GM18498 (cell line): ENCODE results near the gene MYOM3.
A peak's percentile ranks its signal among the peaks of the same experiment; 100 is the strongest.

ENCODE experiments used
- ATAC-seq: cut with Tn5 transposase; IDR thresholded peaks from one replicate; pipeline ENCODE4 v1.9.1; 2021; ENCODE audit warnings: mild to moderate bottlenecking, moderate library complexity; ENCODE audit not compliant: unreplicated experiment

The MYOM3 gene

DNA sequence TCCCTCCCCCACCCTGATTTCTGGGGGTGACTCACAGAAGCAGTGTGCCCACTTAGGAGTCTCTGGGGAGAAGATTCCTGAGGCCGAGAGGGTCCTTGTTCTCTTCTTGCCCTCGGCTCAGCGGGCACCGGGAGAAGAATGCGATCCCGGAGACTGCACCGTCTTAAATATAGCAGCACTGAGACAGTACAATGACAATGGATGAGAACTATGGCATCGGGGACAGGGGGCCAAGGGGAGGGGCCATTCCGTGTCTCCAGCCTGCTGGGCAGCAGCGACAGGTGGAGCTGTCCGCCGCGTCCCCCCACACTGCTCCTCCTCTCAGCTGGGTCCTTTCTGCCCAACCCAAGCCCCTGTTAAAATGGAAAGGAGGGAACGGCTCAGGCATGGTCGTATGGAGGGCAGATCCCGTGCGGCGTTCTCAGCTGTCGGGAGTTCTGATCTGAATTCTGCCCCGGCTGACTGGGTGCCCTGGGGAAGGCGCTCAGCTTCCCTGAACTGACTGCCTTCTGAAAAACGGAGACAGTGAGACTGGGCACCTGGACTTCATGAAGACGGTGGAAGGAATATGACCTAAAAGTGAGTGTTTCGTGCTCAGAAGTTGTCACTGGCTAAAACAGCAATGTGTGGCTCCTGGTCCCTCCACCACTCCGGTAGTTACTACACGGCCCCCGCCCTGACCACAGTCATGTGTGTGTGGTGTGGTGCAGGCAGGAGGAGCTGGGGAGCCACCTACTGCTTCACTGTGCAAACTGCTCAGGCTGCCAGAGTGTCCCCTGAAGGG, at the start of gene MYOM3:
Gene MYOM3 (minus strand): TSS at position 140 of the 784 bp plus-strand sequence. CDS start 3,499 bp downstream, outside the sequence.
- no peak for ATAC-seq

DNA sequence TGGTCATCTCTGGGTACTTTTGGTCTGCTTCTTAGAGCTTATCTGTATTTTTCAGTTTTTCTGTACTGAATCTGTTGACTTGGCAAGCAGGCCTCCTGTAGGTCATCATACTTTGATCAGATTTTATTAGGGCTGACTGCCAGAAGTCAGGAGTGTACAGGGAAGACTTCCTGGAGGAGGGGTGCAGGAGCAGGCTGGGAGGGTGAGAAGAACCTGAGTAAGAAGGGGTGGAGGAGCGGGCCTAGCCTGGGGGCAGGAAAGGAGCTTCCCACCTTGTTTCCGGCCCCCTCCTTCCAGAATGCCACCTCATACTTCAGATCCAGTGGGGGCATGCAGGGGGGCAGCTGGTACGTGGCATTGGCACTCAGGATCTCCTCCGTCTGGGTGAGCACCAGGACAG, 49.3 kb upstream of the MYOM3 start:
- no peak for ATAC-seq

DNA sequence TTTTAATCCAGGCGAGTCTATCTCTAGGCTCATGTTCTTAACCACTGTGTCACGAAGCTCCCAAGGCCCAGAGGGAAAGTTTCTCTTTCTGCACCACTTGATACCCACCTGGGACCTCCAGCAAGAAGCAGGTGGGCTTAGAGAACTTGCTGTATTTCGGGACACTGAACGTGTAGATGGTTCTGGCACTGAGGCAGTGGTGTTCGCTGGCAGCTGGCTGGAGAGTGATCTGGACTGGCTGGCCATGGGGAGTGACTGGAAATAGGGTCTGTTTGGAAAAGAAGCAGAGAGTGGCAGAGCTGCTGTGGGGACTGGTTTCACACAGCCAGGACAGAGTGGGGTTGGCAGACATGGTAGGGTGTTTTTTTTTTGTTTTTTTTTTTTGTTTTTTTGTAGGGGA, 47.4 kb upstream of the MYOM3 start:
- ATAC-seq = no peak

DNA sequence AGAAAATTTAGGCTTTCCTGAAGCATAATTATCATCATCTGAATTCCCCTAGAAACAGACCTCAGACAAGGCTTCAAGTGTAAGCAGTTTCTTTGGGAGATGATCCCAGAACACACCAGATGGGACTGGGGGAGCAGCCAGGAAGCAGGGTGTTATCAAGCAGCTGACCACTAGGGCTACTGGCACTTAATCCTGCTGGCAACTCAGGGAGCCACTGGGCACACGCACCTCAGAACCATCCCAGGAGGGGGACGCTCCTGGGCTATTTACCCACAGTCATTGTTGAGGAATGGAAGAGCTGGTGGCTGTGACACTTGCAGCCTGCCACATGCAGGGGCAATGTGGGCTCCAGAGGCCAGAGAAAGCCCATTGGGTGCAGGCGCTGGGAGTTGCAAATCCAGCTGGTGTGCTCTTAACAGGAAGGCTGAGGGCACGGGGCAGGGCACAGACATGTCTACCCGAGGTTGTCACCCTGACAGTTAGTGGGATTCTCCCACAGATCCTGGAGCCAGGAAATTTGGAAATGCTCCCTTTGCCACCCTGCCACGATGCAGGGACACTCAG, 46.1 kb upstream of the MYOM3 start:
- no peak for ATAC-seq

DNA sequence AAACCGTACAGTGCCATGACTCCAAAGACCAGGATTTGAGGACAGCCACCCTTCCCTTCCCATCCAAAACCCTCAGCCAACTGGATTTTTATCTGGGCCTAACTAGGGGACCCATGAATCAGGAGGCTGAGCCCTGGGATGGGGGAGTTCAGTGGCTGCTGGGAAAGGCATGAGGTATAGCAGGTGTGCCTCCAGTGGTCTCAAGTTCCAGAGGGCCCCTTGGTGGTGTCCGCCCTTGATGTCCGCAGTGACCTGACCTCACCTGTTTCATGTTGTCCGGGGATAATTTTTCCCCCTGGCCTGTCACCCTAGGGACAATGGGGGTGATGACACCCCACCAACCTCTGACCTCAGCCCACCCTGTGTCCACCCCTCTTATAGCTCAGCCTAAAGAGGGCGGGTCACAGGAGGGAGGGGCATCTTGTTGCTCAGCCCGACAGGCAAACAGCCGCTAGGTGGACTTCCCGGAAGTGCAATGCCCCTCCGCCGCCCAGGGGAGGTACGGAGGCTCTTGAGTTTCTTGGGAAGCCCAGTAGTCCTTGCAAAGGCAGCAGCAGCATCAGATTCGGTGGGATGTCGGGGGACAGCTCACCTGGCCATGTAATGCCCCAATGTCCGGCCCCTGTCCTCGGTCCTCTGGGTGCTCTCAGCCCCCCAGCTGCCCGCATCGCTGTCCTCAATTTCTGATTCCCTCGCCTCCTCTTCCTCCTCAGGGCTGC, 44.8 kb upstream of the MYOM3 start:
- ATAC-seq = no peak

- no peak for ATAC-seq
Measured at GRCh38 chr1:24155011-24155782, 43.3 kb upstream of the MYOM3 start.

DNA sequence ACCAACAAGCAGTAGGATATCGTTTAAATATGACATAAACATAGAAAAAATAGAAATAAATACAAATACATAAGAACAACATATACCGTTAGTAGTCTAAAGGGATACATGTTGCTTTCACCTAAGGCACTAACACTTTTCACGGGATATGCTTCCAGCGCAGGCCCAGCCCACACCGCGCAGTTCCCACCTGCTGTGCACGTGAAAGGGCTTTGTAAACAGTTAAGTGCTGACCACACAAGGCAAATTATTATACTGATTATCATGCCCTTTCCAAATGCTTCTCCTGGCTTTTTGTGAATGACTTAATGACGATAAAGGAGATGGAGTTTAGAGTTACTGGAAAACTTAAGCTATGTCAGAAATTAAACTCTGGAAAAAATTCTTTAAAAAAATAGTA, 42.3 kb upstream of the MYOM3 start:
- no peak for ATAC-seq

- no peak for ATAC-seq
Measured at GRCh38 chr1:24152631-24153494, 40.9 kb upstream of the MYOM3 start.

DNA sequence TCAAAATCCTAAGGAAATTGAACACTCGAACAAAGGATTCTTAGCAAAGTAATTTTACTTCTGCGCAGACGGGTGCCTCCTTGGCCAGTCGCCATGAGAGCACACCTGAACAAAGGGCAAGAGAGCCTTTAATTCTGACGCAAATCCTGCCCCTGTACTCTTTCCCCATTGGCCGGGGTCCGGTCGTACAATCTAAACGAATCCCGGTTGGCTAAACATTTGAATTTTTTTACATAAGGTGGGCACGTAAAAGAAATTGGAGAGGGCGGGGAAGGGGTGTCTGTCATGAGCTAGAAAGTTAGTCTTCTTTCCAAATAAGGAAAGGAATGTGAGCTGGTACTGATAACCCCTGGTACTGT, 39.2 kb upstream of the MYOM3 start:
- ATAC-seq = no peak

- ATAC-seq = peak; percentile 76
Measured at GRCh38 chr1:24150234-24151174, 38.6 kb upstream of the MYOM3 start.

DNA sequence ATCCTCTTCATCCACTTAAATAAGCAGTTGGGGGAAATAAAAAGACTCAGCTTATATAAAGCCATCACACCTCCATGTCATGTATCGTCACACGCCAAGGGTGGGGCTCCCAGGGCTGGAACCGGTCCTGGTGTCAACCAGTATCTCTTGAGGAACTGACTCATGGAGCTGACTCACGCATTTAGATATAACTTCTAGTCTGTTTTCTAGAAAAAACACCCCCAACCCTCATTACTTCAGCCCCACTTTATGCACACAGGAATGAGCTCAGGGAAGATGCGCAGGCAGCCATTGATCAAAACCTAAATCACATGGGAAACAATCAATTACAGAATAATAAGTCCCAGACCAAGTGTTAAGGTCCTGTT, 37.9 kb upstream of the MYOM3 start:
- no peak for ATAC-seq

DNA sequence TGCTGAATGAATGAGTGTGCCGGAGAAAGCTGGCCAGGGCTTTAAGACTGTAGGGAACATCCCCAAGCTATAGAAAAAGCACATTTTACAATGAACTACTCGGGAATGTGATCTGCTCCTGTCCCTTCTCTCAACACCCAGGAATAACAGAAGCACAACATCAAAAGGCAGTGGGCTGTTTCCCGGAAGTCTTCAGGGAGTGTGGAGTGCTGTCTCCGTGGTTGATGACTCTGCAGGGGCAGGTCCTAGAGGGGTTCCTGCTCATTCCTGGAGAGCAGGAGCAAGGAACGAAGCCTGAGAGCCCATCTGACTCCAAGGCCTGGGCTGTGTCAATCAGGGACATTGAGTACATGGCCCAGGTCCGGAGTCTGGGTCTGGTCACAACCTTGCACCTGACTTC, 35.9 kb upstream of the MYOM3 start:
- no peak for ATAC-seq

DNA sequence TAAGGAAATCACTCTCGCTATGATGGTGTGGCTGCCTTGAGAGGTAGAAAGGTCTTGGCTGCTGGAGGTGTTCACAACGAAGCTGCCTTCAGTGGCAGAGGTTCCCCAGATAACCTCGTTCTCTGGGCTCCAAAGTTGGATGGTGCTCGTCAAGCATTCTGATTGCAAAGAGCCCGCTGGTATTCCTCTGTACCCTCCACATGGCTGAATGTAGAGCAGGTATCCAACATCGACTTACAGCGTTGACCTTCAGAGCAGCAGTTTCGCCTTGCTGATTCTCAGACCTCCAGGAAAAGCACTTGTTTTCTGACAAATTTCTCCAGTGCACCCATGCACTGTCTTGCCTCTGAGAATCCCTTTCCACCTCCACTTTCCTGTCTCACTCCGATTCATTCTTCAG, 35.3 kb upstream of the MYOM3 start:
- no peak for ATAC-seq

DNA sequence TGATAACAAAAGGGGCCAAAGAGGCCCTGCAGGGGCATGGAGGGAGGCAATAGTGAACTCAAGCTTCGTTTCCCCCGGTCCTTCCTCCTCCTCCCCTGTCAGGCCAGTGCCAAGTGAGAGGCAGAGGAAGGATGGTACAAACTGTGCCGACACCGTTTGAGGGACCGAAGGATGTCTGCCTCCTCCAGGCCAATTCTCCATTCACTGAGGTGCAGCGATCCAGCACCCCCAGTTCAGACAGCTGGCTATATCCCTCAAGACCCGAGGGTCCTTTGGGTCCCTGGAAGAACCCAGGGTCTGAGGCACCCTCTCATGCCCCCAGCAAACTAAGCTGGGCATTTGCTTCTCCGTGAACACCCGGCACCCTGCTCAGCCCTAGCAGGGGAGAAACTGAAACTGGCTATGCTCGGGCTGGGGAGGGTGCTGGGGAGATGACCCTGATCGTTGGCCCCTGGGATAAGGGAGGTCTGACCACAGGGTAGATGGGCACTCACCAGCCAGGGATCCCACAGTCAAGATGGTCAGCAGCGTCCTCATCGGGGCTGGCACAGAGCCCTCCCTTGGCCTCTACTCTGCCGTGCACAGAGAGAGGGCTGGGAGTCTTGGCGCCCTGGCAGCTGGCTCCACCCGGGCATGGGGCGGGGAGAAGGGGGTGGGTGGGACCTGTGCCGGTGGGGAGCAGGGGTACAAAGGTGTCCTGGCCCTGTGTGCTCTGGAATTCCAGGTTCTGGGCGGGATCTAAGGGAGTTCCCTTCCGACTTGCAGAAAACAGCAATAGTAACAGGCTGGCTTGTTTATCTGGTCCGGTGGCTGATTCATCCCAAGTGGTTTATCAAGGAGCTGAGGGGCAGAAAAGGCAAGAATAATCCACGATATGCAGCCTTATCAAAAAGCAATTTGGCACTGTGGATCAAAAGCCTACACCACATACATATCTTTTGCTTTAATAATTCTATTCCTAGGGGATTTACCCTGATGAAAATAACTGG, 30.9 kb upstream of the MYOM3 start, which contains the start of gene IL22RA1:
Gene IL22RA1 (minus strand): TSS at position 595 of the 989 bp plus-strand sequence. CDS start 58 bp downstream, at position 537.
- ATAC-seq = no peak

- ATAC-seq = no peak
Measured at GRCh38 chr1:24141311-24141997, 29.5 kb upstream of the MYOM3 start.

GRCh38 chr1:24140741-24141181, 28.8 kb upstream of the MYOM3 start:
- ATAC-seq = no peak

DNA sequence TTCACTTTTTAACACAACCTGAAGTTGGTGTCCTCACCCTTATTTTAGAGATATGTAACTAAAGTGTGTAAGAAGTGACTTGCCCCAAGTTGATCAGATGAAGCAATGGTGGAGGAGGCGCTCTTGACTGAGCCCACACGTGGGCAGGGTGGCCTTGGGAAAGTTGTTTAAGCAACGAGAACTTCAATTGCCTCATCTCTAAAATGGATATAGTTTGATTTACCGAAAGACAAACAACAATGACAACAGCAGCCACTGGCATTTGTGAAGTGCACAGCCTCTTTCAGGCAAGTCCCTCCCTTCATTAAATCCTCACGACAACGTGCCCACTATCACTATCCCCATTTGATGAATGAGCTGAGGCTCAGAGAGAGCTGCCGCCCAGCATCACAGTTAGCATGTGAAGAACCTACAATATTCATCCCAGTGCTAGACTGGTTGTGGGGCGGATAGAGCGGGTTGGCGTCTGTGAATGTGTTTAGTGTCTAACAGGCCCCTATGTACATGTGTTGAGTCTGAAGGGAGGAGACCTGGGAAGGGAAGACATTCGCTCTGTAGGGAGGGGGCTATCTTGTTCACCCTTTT, 28.0 kb upstream of the MYOM3 start:
- ATAC-seq = no peak
